ENCODE measurements around the gene TICAM1. TPM values are rescaled to one million over a fixed set of nuclear protein-coding genes. Genes with fewer than 3 reads are reported as not detected.
A peak's percentile ranks its signal among the peaks of the same experiment; 100 is the strongest.

The TICAM1 gene
- total RNA-seq = 10 to 100 TPM in 1 of 9 donors, 1 to 10 TPM in 8; 3.7 to 13.6 (median 7.0) TPM
- polyA plus RNA-seq = 1 to 10 TPM; 4.0 to 8.6 TPM
- long read RNA-seq, donor 1, partial matches to known transcripts = 0 of 7 reads
- long read RNA-seq, donor 1, other reads (novel, unspliced or antisense) = 6 of 7 reads
- long read RNA-seq, donor 2, partial matches to known transcripts = 0 of 3 reads
- long read RNA-seq, donor 2, other reads (novel, unspliced or antisense) = 3 of 3 reads
- long read RNA-seq, donor 3, partial matches to known transcripts = 0 of 4 reads
- long read RNA-seq, donor 3, other reads (novel, unspliced or antisense) = 4 of 4 reads

DNA sequence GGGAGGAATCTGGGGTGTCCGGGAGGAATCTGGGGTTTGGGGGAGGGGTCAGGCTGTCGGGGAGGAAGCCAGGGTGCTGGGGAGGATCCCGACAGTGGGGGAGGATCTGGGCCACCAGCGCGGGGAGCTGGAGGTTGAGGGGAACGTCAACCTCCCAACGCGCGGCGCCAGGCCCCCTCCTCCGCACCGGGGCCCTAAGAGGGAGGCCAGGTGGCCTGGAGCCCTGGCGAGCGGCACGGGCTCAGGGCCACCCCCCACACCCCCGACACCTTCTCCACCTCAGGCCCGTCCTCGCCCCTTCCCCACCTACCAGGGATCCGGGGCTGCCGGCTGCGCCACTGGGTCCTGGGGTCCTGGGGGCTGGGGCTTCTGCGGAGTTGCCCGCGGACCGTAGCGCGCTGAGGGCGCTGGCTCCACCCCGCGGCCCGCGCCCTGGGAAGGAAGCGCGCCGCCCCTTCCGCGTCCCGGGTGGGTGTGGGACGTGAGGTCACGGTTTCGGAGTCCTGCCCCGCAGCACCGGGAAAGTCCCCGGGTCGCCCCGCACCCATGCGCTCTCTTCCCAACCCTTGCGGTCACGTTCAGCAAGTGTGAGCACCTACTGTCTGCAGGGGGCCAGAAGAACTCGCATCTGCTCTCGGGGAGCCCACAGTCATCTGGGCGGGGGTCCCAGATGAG lies at the start of gene TICAM1:
TSS of gene TICAM1 (minus strand) at position 409 of the 675 bp plus-strand sequence. CDS start 13,335 bp downstream, outside the sequence.
- Histone ChIP-seq H3K9me3 (no peaks in the 10 kb centered on the region), H3K4me1 (peaks cover 0 to 28% (median 13%) of the 10 kb centered on the region in 12 donors), H3K27me3 (no peaks in the 10 kb centered on the region), H3K27ac (peak within 1 kb of the TSS; percentile 85 to 99 (median 94)), H3K4me3 (peak within 1 kb of the TSS; percentile 74 to 99 (median 96)), H3K36me3 (no peaks in the 10 kb centered on the region)
- 1 to 2% (median 1%) methylated on average over 36 to 52 of the region's 52 CpGs for WGBS, 4 donors
- intact Hi-C loops (cut with DNase I) = loop anchor here in 1 of 10 donors (2.0 kb wide), 1 partner anchor 15 kb away; no protein-coding TSS in a partner anchor
- ATAC-seq (peak; percentile 78 to 99 (median 97)), DNase-seq (peak; percentile 81 to 89 (median 84))
- TF ChIP-seq POLR2A (IDR thresholded peaks at IDR 0.05) (peak in 1 of 2 donors; percentile 82), CTCF (IDR thresholded peaks at IDR 0.05) (peak in 3 of 12 donors; percentile 6 to 25 (median 12))

DNA sequence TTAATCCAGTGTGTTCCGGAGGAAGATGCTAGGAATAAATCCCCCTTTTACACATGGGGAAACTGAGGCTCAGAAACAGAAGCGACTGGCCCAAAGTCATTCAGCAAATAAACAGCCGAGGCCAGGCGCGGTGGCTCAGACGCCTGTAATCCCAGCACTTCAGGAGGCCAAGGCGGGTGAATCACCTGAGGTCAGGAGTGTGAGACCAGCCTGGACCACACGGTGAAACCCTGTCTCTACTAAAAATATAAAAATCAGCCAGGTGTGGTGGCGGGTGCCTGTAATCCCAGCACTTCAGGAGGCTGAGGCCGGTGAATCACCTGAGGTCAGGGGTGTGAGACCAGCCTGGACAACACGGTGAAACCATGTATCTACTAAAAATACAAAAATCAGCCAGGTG lies 47.5 kb upstream of the TICAM1 start:
- no peaks in the 10 kb centered on the region for H3K36me3 ChIP-seq
- no peak overlapping the region for H3K4me3 ChIP-seq
- intact Hi-C loops (cut with DNase I) = no loop called here
- peaks cover 0 to 12% (median 0%) of the 10 kb centered on the region in 9 donors for H3K27me3 ChIP-seq
- TF ChIP-seq POLR2A (IDR thresholded peaks at IDR 0.05) = no peak
- no peak for TF ChIP-seq CTCF (IDR thresholded peaks at IDR 0.05)
- H3K4me1 ChIP-seq = peaks cover 0 to 5% (median 0%) of the 10 kb centered on the region in 12 donors
- WGBS, 4 donors = 94 to 95% (median 95%) methylated on average over 11 of the region's 11 CpGs
- H3K9me3 ChIP-seq = no peaks in the 10 kb centered on the region
- peak overlapping the region in 5 of 12 donors; percentile 71 to 80 (median 78) for H3K27ac ChIP-seq
- no peak for ATAC-seq
- DNase-seq = no peak

GRCh38 chr19:4878491-4878968 lies 47.0 kb upstream of the TICAM1 start:
- DNase-seq = peak in 2 of 5 donors; percentile 47 to 65
- Histone ChIP-seq H3K4me3 (no peak overlapping the region), H3K36me3 (no peaks in the 10 kb centered on the region), H3K4me1 (peaks cover 0 to 5% (median 0%) of the 10 kb centered on the region in 12 donors), H3K27me3 (peaks cover 0 to 12% (median 0%) of the 10 kb centered on the region in 9 donors), H3K27ac (peak overlapping the region in 10 of 12 donors; percentile 22 to 80 (median 74)), H3K9me3 (no peaks in the 10 kb centered on the region)
- WGBS, 4 donors = 36 to 58% (median 44%) methylated on average over 10 to 23 of the region's 23 CpGs
- intact Hi-C loops (cut with DNase I) = no loop called here
- peak; percentile 61 to 83 (median 70) for ATAC-seq
- no peak for TF ChIP-seq CTCF (IDR thresholded peaks at IDR 0.05)
- TF ChIP-seq POLR2A (IDR thresholded peaks at IDR 0.05) = no peak

Measured in heart left ventricle (tissue), 16 donors.